Prostate gland (tissue), 2 donors: Measurements from ENCODE around the gene TSR1.

Source experiments
- POLR2AphosphoS5 ChIP-seq: sonication (generic); formaldehyde crosslinking; IDR thresholded peaks from one replicate; pipeline ENCODE4 v1.6.1; 2017; ENCODE audit warnings: antibody characterized with exemption
- TF ChIP-seq, protein P1 (sequence below), 4 experiments: fragments of 200-600 bp in 2 of 4; fragments of 450-650 bp in 2 of 4; sonication (generic) in 2 of 4; IDR thresholded peaks; 1 replicate in 3 of 4; 2 replicates in 1 of 4; pipeline ENCODE4 v1.5.1; 2016 to 2019; ENCODE audit warnings: antibody characterized with exemption in 4 of 4, mild to moderate bottlenecking in 2 of 4, moderate library complexity in 2 of 4

DNA sequence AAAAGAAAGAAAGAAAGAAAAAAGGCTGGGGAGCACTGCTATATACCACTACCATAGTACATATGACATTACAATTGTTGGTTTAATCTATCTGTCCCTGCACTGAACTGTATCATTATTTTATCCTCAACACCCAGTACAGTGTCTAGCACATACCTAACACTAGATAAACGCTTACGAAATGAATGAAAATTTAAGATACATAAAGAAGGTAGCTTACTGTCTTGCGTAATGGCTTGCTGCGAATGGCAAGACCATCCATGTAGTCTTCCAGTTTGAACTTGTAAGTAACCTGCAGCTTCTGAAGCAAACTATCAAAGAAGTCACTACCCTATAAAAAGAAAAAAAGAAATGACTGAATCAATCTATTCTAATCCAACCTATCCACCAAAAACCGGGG is 39.2 kb downstream of the TSR1 start:
- TF ChIP-seq, protein P1, sequence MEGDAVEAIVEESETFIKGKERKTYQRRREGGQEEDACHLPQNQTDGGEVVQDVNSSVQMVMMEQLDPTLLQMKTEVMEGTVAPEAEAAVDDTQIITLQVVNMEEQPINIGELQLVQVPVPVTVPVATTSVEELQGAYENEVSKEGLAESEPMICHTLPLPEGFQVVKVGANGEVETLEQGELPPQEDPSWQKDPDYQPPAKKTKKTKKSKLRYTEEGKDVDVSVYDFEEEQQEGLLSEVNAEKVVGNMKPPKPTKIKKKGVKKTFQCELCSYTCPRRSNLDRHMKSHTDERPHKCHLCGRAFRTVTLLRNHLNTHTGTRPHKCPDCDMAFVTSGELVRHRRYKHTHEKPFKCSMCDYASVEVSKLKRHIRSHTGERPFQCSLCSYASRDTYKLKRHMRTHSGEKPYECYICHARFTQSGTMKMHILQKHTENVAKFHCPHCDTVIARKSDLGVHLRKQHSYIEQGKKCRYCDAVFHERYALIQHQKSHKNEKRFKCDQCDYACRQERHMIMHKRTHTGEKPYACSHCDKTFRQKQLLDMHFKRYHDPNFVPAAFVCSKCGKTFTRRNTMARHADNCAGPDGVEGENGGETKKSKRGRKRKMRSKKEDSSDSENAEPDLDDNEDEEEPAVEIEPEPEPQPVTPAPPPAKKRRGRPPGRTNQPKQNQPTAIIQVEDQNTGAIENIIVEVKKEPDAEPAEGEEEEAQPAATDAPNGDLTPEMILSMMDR (IDR thresholded peaks at IDR 0.05): no peak
- TF ChIP-seq POLR2AphosphoS5: no peak
